ENCODE results near the gene KCTD12.

KCTD12 gene

DNA sequence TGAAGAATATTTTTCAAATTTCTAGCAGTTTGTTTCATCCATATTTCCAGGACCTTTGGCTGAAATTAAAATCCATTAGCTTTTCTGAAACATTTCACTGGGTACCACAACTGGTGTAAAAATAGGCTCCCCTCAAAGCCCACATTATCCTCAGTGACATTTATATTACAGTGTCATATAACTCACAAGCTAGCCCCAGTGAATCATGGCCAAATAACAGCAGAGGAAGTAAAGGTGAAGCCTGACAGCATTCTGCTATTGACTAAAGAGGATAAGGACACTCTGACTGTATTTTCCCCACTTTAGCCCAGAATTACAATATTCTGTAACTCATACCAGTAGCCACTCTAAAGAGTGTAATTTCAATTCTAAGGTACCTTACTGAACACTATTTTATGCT is 21.9 kb downstream of the KCTD12 start:
- no peaks in the 10 kb centered on the region for H3K9me3 ChIP-seq (ENCODE audit: control insufficient read depth in 2 of 2, low read length in 2 of 2)
- no peak overlapping the region for H3K27ac ChIP-seq (ENCODE audit: low read depth in 2 of 2, low read length in 2 of 2)
- H3K9ac ChIP-seq (ENCODE audit: low read depth in 1 of 2, low read length in 2 of 2): no peak overlapping the region
- H3K4me3 ChIP-seq (ENCODE audit: low read length in 2 of 2): no peak overlapping the region
- H3K36me3 ChIP-seq (ENCODE audit: control insufficient read depth in 2 of 2, insufficient read depth in 2 of 2, low read length in 2 of 2): no peaks in the 10 kb centered on the region
- no peaks in the 10 kb centered on the region for H3K27me3 ChIP-seq (ENCODE audit: control insufficient read depth in 2 of 2, insufficient read depth in 2 of 2, low read length in 2 of 2)
- no peaks in the 10 kb centered on the region for H3K4me1 ChIP-seq (ENCODE audit: control insufficient read depth in 2 of 2, insufficient read depth in 2 of 2, low read length in 2 of 2)

DNA sequence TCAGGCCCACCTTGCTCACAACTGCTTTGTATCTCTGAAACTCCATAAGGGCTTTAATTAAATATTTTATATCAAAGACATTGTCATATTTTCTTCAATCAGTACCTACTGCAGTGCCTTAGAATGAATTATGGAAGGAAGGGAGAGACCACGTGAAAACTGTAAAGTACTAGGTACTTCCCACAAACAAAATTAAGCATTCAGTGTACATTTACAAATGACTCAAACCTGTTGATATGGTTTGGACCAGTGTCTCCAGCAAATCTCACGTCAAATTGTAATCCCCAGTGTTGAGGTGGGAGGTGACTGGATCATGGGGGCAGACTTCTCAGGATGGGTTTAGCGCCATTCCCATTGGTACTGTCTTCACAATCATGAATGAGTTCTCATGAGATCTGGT is 23.2 kb downstream of the KCTD12 start:
- Histone ChIP-seq H3K27ac (ENCODE audit: low read depth in 2 of 2, low read length in 2 of 2) (no peak overlapping the region), H3K4me3 (ENCODE audit: low read length in 2 of 2) (no peak overlapping the region), H3K4me1 (ENCODE audit: control insufficient read depth in 2 of 2, insufficient read depth in 2 of 2, low read length in 2 of 2) (no peaks in the 10 kb centered on the region), H3K9ac (ENCODE audit: low read depth in 1 of 2, low read length in 2 of 2) (no peak overlapping the region), H3K27me3 (ENCODE audit: control insufficient read depth in 2 of 2, insufficient read depth in 2 of 2, low read length in 2 of 2) (no peaks in the 10 kb centered on the region), H3K36me3 (ENCODE audit: control insufficient read depth in 2 of 2, insufficient read depth in 2 of 2, low read length in 2 of 2) (no peaks in the 10 kb centered on the region), H3K9me3 (ENCODE audit: control insufficient read depth in 2 of 2, low read length in 2 of 2) (no peaks in the 10 kb centered on the region)

DNA sequence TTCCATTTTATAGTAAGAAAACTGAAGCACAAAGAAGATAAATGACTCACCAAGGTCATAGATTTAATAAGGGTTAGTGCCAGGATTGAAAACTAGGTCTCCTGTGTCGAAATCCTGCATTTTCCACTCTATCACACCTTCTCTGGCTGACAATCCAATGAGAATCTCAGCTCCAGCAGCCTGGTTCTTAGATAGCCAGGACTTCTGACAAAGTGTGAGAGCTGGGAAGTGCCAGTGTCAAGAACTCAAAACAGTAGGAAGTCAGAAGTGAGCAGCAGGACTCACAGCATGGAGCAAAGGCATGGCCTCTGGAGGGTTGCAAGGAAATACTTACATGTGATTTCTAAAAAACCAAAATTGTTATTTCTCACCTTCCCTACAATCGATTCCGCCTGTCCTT is 24.3 kb downstream of the KCTD12 start:
- Histone ChIP-seq H3K27me3 (ENCODE audit: control insufficient read depth in 2 of 2, insufficient read depth in 2 of 2, low read length in 2 of 2) (no peaks in the 10 kb centered on the region), H3K27ac (ENCODE audit: low read depth in 2 of 2, low read length in 2 of 2) (no peak overlapping the region), H3K4me1 (ENCODE audit: control insufficient read depth in 2 of 2, insufficient read depth in 2 of 2, low read length in 2 of 2) (no peaks in the 10 kb centered on the region), H3K36me3 (ENCODE audit: control insufficient read depth in 2 of 2, insufficient read depth in 2 of 2, low read length in 2 of 2) (no peaks in the 10 kb centered on the region), H3K4me3 (ENCODE audit: low read length in 2 of 2) (no peak overlapping the region), H3K9ac (ENCODE audit: low read depth in 1 of 2, low read length in 2 of 2) (no peak overlapping the region), H3K9me3 (ENCODE audit: control insufficient read depth in 2 of 2, low read length in 2 of 2) (no peaks in the 10 kb centered on the region)

DNA sequence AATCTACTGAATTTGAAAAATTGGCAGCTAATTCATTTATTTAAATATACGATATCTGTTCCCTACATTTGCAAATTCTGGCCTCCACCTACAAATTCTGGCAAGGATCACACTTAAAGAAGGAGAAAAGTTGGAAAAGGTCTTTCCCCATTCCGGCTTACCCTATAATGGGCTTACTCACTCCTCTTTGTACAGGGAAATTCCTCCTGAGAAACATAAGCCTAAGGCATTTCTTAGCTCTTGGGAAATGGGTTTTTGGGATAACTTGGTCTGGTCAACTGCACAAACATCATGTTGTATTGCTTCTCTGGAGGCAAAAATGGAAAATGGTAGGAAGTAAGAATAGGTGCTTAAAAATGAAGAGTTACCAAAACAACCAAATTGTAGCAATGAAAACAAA is 25.5 kb downstream of the KCTD12 start:
- no peak overlapping the region for H3K4me3 ChIP-seq (ENCODE audit: low read length in 2 of 2)
- no peaks in the 10 kb centered on the region for H3K4me1 ChIP-seq (ENCODE audit: control insufficient read depth in 2 of 2, insufficient read depth in 2 of 2, low read length in 2 of 2)
- H3K9me3 ChIP-seq (ENCODE audit: control insufficient read depth in 2 of 2, low read length in 2 of 2): no peaks in the 10 kb centered on the region
- no peak overlapping the region for H3K27ac ChIP-seq (ENCODE audit: low read depth in 2 of 2, low read length in 2 of 2)
- H3K36me3 ChIP-seq (ENCODE audit: control insufficient read depth in 2 of 2, insufficient read depth in 2 of 2, low read length in 2 of 2): no peaks in the 10 kb centered on the region
- no peak overlapping the region for H3K9ac ChIP-seq (ENCODE audit: low read depth in 1 of 2, low read length in 2 of 2)
- H3K27me3 ChIP-seq (ENCODE audit: control insufficient read depth in 2 of 2, insufficient read depth in 2 of 2, low read length in 2 of 2): no peaks in the 10 kb centered on the region

DNA sequence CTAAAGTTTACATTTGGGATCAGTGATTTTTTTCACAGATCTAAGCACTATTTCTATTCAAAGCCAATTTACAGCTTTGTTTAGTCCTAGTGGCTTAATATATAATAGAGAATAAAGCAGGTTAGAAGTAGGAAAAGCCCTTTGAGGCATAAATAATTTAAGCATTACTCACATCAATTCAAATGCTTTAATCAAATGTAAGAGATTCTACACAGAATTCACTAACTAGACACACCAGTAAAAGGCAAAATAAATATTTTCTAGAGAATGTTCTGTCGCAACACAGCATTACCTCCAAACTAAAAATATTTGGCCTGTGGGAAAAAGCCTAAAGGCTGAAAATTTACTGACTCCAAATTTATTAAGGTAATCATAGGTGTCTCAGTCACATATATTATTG is 31.3 kb downstream of the KCTD12 start:
- no peak overlapping the region for H3K27ac ChIP-seq (ENCODE audit: low read depth in 2 of 2, low read length in 2 of 2)
- no peak overlapping the region for H3K4me3 ChIP-seq (ENCODE audit: low read length in 2 of 2)

DNA sequence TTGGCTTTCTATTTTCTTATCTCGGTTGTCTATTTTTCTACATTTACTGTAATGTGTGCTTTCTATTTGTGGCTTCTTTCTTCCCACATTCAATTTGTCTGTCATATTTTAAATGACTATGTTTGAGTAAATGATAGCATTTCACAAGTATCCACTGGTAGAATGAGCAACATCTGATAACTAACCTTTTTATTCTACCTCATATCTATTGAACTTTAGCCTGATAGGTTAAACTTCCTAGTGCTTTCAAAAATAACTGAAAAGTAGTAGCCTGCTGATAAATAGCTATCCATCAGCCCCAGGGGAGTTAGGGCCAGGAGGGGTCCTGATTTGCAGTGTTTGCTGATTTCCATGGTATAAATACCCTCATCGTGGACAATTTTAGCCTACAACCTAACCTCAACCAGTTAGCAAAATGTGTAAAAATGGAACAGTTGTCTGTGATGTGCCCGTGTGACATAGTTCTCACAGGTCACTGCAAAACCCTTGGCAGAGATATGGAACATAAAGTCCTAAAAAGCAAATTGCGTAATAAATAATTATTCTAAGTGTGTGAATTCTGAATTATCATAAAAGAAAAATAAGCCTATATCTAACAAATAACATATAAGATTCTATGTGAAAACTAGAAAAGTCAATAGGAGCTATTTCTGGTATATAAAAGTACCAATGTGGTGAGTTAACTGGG is 32.1 kb downstream of the KCTD12 start:
- H3K9ac ChIP-seq (ENCODE audit: low read depth in 1 of 2, low read length in 2 of 2): no peak overlapping the region
- no peaks in the 10 kb centered on the region for H3K9me3 ChIP-seq (ENCODE audit: control insufficient read depth in 2 of 2, low read length in 2 of 2)
- no peaks in the 10 kb centered on the region for H3K36me3 ChIP-seq (ENCODE audit: control insufficient read depth in 2 of 2, insufficient read depth in 2 of 2, low read length in 2 of 2)
- H3K27ac ChIP-seq (ENCODE audit: low read depth in 2 of 2, low read length in 2 of 2): no peak overlapping the region
- no peaks in the 10 kb centered on the region for H3K4me1 ChIP-seq (ENCODE audit: control insufficient read depth in 2 of 2, insufficient read depth in 2 of 2, low read length in 2 of 2)
- H3K4me3 ChIP-seq (ENCODE audit: low read length in 2 of 2): no peak overlapping the region
- H3K27me3 ChIP-seq (ENCODE audit: control insufficient read depth in 2 of 2, insufficient read depth in 2 of 2, low read length in 2 of 2): no peaks in the 10 kb centered on the region

More for the DNA sequence above, 31.3 kb downstream of the KCTD12 start:
- Histone ChIP-seq H3K27me3 (ENCODE audit: control insufficient read depth in 2 of 2, insufficient read depth in 2 of 2, low read length in 2 of 2) (no peaks in the 10 kb centered on the region), H3K9me3 (ENCODE audit: control insufficient read depth in 2 of 2, low read length in 2 of 2) (no peaks in the 10 kb centered on the region), H3K36me3 (ENCODE audit: control insufficient read depth in 2 of 2, insufficient read depth in 2 of 2, low read length in 2 of 2) (no peaks in the 10 kb centered on the region), H3K9ac (ENCODE audit: low read depth in 1 of 2, low read length in 2 of 2) (no peak overlapping the region), H3K4me1 (ENCODE audit: control insufficient read depth in 2 of 2, insufficient read depth in 2 of 2, low read length in 2 of 2) (no peaks in the 10 kb centered on the region)

DNA sequence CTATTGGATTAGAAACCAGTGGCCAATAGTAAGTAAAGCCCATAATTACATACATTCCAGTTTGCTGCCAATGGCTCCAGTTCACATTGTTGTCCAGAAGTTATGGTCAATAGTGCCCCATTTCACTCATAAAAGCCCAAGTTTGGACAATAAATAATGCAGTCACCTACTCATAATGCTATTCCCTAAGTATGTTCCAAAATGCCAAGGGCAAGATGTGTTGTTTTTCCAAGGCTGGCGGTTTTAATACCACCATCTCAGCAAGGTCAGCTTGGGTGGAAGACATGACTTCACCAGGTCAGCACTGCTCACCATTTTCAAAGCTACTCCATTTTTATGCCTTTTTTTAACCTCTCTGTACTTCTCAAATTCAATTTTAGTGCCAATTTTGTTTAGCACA is 32.7 kb downstream of the KCTD12 start:
- H3K9ac ChIP-seq (ENCODE audit: low read depth in 1 of 2, low read length in 2 of 2): no peak overlapping the region

DNA sequence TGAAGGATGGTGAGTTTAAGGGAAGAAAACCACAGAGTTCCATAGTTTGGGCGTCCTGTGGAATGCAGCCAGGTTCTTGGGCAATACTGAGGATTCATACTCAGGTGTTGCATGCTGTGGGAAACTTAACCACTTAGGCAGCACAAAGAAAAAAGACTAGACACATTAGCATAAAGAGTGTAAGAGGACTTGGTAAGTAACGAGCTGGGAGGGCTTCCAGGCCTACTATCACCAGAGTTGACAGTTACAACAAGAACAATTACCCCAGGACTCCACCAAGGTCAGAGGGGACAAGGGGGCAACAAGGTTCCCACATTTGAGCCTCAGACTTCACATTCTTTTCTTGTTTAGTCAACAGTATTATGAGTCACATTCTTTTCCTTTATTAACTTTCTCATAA is 33.2 kb downstream of the KCTD12 start:
- H3K4me3 ChIP-seq (ENCODE audit: low read length in 2 of 2): no peak overlapping the region
- H3K4me1 ChIP-seq (ENCODE audit: control insufficient read depth in 2 of 2, insufficient read depth in 2 of 2, low read length in 2 of 2): no peaks in the 10 kb centered on the region
- no peaks in the 10 kb centered on the region for H3K36me3 ChIP-seq (ENCODE audit: control insufficient read depth in 2 of 2, insufficient read depth in 2 of 2, low read length in 2 of 2)
- H3K9me3 ChIP-seq (ENCODE audit: control insufficient read depth in 2 of 2, low read length in 2 of 2): no peaks in the 10 kb centered on the region
- no peak overlapping the region for H3K27ac ChIP-seq (ENCODE audit: low read depth in 2 of 2, low read length in 2 of 2)
- no peaks in the 10 kb centered on the region for H3K27me3 ChIP-seq (ENCODE audit: control insufficient read depth in 2 of 2, insufficient read depth in 2 of 2, low read length in 2 of 2)
- H3K9ac ChIP-seq (ENCODE audit: low read depth in 1 of 2, low read length in 2 of 2): no peak overlapping the region

More for the DNA sequence above, 32.7 kb downstream of the KCTD12 start:
- Histone ChIP-seq H3K4me1 (ENCODE audit: control insufficient read depth in 2 of 2, insufficient read depth in 2 of 2, low read length in 2 of 2) (no peaks in the 10 kb centered on the region), H3K36me3 (ENCODE audit: control insufficient read depth in 2 of 2, insufficient read depth in 2 of 2, low read length in 2 of 2) (no peaks in the 10 kb centered on the region), H3K4me3 (ENCODE audit: low read length in 2 of 2) (no peak overlapping the region), H3K27ac (ENCODE audit: low read depth in 2 of 2, low read length in 2 of 2) (no peak overlapping the region), H3K27me3 (ENCODE audit: control insufficient read depth in 2 of 2, insufficient read depth in 2 of 2, low read length in 2 of 2) (no peaks in the 10 kb centered on the region), H3K9me3 (ENCODE audit: control insufficient read depth in 2 of 2, low read length in 2 of 2) (no peaks in the 10 kb centered on the region)

DNA sequence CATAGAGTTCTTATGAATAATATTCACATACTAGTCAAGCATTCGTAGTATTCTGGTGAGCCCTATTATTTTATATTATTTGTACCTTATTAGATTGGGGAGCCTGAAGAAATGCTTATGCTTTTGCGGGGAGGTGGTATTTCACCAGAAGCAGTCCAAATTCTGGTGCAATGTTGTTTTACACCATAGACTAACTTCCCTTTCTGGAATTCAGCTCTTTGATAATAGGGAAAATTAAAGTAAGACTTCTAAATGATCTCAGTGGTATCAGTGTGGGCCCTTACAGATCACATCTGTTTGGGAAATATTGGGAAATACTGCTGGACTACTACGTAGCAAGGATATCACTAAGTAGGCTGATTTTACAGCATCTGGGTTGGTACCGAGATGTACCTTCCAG is 34.2 kb downstream of the KCTD12 start:
- no peak overlapping the region for H3K9ac ChIP-seq (ENCODE audit: low read depth in 1 of 2, low read length in 2 of 2)
- H3K4me3 ChIP-seq (ENCODE audit: low read length in 2 of 2): no peak overlapping the region
- H3K4me1 ChIP-seq (ENCODE audit: control insufficient read depth in 2 of 2, insufficient read depth in 2 of 2, low read length in 2 of 2): no peaks in the 10 kb centered on the region
- no peaks in the 10 kb centered on the region for H3K9me3 ChIP-seq (ENCODE audit: control insufficient read depth in 2 of 2, low read length in 2 of 2)
- no peak overlapping the region for H3K27ac ChIP-seq (ENCODE audit: low read depth in 2 of 2, low read length in 2 of 2)
- H3K27me3 ChIP-seq (ENCODE audit: control insufficient read depth in 2 of 2, insufficient read depth in 2 of 2, low read length in 2 of 2): no peaks in the 10 kb centered on the region
- H3K36me3 ChIP-seq (ENCODE audit: control insufficient read depth in 2 of 2, insufficient read depth in 2 of 2, low read length in 2 of 2): no peaks in the 10 kb centered on the region

DNA sequence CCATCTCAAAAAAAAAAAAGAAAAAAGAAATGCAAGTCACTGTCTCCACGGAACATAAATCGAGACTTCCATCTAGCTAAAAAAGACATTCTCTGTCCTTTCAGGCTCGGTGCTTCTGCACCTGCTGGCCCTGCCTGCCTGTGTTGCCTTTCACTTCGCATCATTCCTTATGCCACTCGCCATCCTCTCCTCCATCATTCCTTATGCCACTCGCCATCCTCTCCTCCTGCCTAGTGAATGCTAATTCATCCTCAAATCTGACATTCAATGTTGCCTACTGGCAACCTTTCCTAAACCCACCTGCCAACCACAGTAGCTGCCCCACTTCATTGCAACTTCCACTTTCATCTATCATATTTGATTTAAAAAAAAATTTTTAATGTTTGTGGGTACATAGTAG is 36.7 kb downstream of the KCTD12 start:
- Histone ChIP-seq H3K27ac (ENCODE audit: low read depth in 2 of 2, low read length in 2 of 2) (no peak overlapping the region), H3K9ac (ENCODE audit: low read depth in 1 of 2, low read length in 2 of 2) (no peak overlapping the region), H3K36me3 (ENCODE audit: control insufficient read depth in 2 of 2, insufficient read depth in 2 of 2, low read length in 2 of 2) (no peaks in the 10 kb centered on the region), H3K27me3 (ENCODE audit: control insufficient read depth in 2 of 2, insufficient read depth in 2 of 2, low read length in 2 of 2) (no peaks in the 10 kb centered on the region), H3K4me3 (ENCODE audit: low read length in 2 of 2) (no peak overlapping the region), H3K4me1 (ENCODE audit: control insufficient read depth in 2 of 2, insufficient read depth in 2 of 2, low read length in 2 of 2) (no peaks in the 10 kb centered on the region), H3K9me3 (ENCODE audit: control insufficient read depth in 2 of 2, low read length in 2 of 2) (no peaks in the 10 kb centered on the region)

DNA sequence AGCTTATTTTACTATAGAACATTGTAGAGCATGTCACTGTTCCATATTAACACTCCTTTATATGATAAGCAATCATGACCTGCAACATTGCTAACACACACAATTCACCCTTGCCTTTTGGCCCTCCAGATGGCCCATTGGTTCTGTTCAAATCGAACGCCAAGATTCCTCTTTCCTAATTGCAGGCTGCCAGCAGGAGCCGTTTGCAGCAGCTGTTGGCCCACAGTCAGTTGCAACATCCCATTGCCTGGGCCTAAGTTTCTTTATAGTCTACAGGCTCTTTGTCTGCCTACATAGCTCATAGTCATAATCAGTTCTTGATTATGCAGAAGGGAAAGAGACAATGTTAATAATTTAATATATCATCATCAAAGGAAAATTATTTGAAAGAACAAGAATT is 37.6 kb downstream of the KCTD12 start:
- no peaks in the 10 kb centered on the region for H3K27me3 ChIP-seq (ENCODE audit: control insufficient read depth in 2 of 2, insufficient read depth in 2 of 2, low read length in 2 of 2)
- no peak overlapping the region for H3K9ac ChIP-seq (ENCODE audit: low read depth in 1 of 2, low read length in 2 of 2)
- H3K4me3 ChIP-seq (ENCODE audit: low read length in 2 of 2): no peak overlapping the region
- H3K9me3 ChIP-seq (ENCODE audit: control insufficient read depth in 2 of 2, low read length in 2 of 2): no peaks in the 10 kb centered on the region
- no peaks in the 10 kb centered on the region for H3K4me1 ChIP-seq (ENCODE audit: control insufficient read depth in 2 of 2, insufficient read depth in 2 of 2, low read length in 2 of 2)
- no peaks in the 10 kb centered on the region for H3K36me3 ChIP-seq (ENCODE audit: control insufficient read depth in 2 of 2, insufficient read depth in 2 of 2, low read length in 2 of 2)
- no peak overlapping the region for H3K27ac ChIP-seq (ENCODE audit: low read depth in 2 of 2, low read length in 2 of 2)

Data from mucosa of rectum (tissue), 2 donors.